Measurements from ENCODE around the gene SLAIN2.

Gene SLAIN2

DNA sequence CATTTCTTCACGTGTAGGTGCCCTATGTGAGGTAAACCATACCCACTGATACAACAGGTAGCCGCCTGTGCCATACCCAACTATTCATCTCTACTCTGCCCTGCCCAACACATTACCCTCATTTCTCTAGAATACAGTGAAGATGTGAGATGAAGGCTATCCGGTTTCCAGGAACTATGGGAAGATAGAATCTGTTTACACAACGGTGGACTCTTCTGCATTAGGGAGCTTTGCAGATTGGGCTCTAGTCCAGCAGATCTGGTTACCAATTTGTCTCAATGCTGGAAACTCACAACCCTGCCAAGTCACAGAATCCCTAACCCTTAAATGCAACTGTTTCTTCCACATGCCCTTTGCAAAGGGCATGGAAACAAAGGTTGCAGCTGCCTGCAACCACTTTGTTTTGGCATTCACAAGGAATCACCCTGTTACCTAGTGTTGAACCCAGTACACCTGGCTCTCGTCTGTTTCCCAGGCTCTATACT lies 6.4 kb upstream of the SLAIN2 start:
- DNase-seq = no peak

DNA sequence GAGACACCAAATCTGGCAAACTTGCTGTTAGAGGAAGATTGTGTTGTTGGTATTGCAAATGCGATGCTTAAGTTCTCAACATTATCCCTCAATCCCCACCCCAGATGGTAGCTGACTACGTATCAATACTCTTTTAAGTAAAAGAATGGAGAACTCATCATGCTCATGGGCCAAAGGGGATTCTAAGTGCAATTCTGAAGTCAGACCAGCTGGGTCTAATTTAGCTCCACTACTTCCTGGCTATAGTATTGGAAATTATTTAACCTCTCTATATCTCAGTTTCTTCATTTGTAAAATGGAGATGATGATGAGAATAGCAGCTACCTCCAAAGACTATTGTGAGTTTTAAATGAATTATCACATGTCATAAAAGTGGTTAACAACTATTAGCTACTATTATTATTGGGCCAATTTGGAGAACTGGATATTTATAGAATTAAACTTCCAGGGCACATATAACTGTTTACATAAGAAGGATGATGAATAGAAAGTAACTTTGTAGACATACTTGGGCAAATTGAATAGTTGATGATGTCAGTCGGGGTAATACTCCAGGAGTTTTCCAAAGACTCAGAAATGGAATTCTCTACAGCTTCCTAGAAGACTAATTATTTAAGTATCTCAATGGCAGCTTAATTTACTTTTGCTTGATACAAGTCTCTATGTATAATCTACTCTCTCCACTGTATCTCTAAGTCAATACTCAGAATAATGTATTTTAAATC lies 5.0 kb upstream of the SLAIN2 start:
- no peak for DNase-seq

DNA sequence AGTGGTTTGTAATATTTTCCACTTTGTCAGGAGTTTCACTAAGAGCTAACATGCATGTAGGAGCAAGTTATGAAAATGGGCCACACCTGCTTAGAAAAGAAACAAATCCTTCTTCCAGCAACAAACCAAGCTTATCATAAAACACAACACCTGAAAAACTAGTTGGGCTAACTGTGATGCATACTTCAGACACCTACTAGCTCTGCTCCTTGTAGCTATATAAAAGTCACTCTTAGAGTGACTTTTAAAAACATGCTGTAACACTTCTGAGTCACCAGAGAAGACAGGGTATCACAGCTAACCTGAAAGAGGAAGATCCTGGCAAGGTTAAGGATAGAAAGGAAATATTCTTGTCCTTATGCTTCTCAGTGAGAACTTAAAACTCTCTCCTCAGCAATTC lies 3.6 kb upstream of the SLAIN2 start:
- no peak for DNase-seq

DNA sequence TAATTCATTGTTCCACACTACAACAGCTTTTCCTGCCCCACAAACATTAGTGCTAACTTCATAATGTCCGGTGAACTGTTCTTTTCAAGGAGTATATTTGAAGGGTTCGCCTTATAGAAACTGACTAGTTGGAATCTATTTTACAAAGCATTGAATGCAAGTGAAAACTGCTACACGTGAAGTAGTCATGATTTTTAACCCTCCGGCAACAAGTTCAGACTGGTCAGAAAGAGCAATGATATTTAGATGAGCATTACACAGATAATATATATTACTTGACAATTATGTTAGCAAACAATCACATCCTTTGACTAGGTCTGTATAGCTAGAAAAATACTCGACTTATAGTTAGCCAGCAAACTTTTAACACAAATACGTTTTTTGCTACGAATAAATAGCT lies 1.7 kb upstream of the SLAIN2 start:
- no peak for DNase-seq

DNA sequence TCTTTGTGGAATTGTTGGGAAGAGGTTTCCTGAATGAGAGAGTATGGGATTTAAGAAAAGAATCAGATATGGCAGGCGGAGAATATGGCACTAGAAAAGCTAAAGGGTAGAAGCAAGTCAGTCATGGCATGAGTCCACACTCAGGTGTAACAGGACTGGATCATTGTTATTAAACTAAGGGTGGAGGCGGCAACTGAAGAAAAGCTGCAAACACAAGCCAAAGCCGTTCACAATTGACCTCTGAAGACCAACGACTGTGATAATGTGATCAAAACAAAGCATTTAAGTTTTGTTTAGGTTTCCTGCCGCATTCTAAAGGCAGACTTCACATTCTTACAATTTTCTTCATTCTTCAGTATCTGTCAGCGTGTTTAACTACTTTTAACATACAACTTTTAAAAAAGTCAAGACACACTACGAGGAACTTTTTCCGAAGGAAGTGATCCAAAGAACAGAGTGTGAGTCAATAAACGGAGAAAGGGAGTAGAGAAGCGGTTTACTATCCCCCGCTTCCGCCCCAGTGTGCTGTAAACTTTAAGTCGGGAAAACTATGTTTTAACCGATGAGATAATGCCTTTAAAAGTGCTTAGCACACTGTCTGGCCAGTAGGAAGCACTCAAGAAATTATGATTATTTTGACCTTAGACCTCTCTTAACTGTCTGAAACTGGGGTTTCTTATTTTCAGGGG lies 909 bp upstream of the SLAIN2 start:
- DNase-seq = no peak

DNA sequence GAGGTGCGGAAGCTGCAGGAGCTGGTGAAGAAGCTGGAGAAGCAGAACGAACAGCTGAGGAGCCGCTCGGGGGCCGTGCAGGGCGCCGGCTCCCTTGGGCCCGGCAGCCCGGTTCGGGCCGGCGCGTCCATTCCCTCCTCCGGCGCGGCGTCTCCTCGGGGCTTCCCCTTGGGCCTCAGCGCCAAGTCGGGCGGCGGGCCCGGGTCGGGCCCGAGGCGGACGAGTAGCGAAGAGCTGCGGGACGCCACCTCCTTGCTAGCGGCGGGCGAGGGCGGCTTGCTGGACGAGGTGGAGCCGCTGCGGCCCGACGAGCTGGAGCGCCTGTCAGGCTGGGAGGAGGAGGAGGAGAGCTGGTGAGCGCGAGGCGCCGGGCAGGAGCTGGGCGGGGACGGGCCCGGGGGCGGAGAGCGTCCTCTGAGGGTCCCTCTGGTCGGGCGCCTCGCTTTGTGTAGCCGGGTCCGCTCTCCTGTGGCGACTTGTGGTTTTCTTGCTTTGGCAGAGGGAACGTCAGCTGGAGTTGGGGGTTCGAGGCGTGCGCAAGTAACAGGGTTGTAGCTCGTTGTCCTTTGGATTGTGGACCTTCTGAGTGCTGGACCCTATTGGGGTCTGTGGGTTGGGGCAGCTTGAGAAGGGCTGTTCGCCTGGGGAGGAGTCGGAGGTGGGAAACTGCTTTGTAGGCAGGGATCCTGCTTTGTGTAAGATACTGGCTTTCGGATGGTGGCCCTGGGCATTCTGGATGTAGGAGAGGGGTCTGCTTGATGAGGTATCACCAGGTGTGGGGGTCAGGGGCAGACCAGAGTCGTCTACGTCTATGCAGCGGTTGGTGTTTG lies 662 bp downstream of the SLAIN2 start:
- peak; percentile 1 for DNase-seq

DNA sequence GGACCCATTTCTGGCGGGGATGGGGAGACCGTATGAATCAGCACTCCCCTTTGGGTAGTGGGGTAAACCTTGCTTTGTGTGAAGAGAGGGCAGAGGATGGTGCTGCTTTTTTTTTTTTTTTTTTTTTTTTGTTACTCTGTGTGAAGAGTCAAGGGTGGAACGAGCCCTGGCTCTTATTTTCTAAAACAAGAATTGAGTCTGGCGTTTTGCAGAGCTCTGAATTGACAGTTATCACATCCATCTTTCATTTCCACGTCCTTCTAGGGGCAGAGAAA lies 1.2 kb downstream of the SLAIN2 start:
- no peak for DNase-seq

DNA sequence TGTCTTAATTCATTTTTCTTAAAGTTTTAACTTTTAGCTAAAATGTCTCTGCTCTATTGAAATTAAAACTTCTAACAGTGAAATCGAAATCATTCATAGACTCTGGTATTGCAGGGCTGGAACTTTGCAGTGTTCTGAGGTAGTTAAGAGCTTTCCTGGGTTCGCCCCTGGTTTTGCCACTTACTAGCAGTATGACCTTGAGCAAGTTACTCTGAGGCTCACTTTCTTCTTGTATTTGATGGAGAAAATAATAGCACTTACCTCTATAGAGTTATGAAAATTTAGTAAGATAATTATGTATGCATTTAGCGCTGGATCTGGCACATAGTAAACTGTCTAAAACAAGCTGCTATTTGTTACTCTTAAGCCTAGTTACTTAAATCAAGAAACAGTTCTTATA lies 1.7 kb downstream of the SLAIN2 start:
- DNase-seq = no peak

DNA sequence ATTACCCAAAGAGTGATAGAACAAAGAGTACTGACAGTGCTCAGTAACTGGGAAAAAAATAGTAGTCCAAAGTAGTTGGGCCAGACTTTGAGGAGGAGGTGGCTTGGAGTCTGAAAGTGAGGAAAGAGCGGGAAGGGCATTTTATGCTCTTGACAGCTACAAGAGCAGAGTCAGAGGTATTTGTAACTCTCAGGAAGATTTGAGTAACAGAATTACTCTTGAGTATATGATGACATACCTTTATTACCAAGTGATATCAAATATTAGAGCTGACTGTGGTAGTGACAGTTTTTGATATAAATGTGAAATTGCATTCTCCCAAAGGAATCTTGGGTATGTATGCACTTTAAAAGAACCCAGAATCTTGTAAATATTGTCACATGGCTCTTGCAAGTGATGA lies 2.2 kb downstream of the SLAIN2 start:
- no peak for DNase-seq

DNA sequence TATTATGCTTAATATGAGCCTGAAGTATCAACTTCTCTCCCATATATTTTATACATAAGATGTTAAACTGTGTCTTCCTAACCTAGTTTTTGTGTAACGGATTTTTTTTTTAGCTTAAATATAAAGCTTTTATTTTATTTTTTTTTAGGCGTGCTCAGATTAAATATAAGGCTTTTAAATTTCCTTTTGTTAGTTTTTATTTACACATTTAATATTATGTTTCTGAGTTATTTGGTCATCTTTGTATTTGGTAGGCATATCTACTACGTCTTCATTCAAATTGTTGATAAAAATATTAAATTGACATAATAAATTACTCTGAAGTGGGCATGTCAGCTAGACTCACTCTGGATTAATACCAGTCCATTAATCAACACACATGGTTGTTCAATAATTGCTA lies 4.2 kb downstream of the SLAIN2 start:
- DNase-seq = no peak

DNA sequence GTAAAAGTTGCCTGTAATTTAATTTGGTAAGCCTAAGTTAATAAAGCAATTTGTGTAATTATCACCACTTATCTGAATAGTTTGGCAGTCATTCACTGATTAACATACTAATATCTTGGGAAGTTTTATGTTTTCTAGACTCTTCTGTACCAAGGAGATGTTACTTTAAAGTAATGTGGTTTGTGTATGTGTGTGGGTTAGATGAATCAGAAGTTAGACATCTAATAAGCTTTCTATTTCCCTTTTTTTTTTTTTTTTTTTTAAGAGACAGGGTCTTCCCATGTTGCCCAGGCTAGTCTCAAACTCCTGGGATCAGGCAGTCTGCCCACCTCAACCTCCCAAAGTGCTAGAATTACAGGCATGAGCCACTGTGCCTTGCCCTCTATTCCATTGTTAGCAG lies 5.3 kb downstream of the SLAIN2 start:
- no peak for DNase-seq

DNA sequence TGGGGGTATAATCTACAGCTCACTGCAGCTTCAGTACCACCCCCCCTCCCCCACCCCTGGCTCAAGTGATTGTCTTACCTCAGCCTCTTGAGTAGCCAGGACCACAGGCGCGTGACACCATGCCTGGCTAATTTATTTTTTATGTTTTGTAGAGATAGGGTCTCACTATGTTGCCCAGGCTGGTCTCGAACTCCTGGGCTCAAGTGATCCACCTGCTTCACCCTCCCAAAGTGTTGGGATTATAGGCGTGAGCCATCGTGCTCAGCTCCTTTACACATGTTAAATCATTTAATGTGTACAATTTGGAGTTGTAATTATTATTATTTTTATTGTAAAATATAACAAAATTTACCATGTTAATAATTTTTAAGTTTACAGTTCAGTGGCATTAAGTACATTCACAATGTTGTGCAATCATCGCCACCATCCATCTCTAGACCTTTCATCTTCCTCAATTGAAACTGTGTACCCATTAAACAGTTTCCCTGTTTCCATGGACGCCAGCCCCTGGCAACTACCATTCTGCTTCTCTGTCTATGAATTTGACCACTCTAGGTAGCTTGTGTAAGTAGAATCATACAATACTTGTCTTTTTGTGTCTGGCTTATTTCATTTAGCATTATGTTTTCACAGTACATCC lies 6.1 kb downstream of the SLAIN2 start:
- DNase-seq = no peak

DNA sequence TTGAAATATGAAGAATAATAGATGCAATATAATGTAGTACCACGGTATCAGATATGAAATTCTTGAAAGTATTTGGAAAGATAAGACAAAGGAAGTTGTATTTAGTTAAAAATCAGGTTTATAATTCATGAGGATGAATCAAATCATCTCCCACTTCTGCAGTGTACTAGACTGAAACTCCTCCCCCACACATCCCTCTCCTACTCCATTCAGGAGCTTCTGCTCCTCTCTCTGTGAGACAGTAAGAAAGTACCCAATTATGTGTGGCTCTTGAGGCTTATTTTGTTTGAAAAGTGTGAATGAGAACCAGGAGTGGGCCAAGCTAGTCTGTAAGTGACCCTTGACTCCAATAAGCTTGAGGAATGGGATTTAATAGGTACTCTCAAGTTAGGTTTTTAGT lies 9.5 kb downstream of the SLAIN2 start:
- no peak for DNase-seq

DNA sequence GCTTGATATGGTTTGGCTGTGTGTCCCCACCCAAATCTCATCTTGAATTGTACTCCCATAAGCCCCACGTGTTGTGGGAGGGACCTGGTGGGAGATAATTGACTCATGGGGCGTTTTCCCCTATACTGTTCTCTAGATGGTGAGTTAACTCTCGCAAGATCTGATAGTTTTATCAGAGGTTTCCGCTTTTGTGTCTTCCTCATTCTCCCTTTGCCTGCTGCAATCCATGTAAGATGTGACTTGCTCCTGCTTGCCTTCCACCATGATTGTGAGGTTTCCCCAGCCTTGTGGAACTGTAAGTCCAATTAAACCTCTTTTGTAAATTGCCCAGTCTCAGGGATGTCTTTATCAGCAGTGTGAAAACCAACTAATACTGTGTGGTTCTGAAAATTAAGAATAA lies 11.5 kb downstream of the SLAIN2 start:
- no peak for DNase-seq

DNA sequence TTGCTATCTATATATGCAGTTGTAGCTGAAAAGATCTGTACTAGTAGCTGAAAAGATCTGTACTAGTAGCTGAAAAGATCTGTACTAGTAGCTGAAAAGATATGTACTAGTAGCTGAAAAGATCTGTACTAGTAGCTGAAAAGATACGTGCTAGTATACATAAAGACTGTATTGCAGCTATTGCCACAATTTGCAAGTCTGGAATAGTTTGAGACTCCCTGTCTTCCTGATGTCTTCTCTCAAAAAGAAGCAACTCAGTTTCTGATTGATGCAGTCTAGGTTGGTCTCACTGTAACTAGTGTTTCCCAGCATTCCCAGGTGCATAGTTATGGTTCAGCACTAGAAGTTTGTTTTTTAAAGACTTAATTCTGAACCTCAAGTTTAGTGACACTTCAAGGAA lies 15.0 kb downstream of the SLAIN2 start:
- no peak for DNase-seq

DNA sequence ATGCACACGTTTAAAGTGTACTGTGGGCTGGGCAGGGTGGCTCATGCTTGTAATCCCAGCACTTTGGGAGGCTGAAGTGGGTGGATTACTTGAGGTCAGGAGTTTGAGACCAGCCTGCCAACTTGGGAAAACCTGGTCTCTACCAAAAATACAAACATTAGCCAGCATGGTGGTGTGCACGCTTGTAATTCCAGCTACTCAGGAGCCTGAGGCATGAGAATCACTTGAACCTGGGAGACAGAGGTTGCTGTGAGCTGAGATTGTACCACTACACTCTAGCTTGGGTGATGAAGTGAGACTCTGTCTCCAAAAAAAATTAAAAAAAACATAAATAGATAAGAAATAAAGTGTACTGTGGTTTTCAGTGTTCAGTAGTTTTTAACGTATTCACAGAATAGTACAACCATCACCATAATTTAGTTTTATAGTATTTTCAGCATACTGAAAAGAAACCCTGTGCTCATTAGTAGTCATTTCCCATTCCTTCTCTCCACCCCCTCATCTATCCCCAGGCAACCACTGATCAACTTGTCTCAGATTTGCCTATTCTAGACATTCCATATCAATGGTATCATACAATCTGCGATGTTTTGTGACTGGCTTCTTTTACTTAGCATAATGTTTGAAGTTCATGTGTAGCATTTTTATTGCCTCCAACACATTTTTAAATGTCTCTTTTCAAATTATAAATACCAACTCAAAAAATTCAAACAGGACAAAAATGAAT lies 19.1 kb downstream of the SLAIN2 start:
- no peak for DNase-seq

DNA sequence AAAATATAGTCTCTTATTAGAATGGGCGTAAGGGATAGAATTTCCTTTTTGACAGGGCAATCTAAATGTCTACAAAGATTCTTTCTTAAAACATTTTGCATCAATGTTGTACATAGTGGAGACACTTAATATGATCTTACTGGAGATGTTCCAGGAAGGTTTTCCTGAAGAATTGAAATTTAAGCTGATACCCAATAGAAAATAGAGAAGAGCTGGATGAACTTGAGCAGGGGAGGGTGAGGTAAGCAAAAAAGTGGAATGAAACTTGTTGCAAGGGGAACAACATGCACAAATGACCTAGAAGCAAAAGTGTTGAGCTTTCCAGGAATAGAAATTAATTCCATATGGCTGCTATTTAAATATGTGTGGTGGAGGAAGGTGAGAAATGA lies 19.7 kb downstream of the SLAIN2 start:
- DNase-seq = no peak

DNA sequence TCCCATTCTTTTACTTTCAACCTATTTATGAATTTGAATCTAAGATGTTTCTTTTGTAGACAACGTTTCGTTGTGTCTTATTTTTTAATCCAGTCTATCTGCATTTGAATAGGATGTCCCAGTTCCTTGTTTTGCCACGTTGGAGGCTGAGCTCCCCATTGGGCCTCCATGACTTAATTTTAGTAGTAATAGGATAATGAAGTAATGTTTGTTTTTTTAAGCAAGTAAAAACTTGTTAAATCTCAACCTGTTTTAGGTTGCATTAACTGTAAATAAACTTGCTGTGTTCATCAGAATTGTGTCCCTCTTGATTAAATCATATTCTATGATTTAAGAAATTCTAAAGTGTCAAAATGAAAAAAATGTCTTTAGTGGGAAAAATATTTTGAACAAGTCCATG lies 25.3 kb downstream of the SLAIN2 start:
- no peak for DNase-seq

DNA sequence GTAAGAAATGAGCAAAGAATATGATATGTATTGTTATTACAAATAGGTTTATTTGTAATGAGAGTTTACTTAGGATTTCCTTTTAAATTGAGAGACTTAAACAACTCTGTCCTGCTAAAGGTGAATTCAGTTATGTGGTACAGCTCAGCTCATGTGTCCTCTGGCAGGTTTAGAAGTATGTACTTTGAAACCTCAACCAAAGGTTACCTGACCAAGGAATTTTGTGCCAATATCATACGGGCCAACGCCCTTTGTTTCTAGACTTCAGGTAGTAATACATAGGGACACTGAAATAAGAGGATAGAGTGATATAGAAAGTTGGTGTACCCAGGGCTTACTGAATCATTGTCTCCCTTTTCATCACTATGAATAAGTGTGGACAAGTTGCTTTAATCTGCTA lies 25.7 kb downstream of the SLAIN2 start:
- DNase-seq = no peak

DNA sequence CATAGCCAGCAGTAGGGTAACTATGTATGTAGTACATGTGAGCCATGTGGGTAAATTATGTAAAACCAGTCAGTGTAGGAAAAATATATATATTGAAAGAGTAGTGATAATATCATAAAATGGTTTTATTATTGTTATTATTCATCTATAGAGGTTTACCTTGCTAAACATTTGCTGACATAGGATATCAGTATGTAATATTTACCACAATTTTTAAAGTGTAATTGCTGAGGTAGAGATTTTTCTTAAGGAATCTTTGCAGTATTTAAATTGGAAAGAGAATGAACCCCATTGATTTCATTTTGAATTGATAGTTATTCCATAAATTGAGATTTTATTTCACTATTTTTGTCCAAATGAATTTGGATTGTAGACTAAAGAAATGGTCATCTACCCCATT lies 27.1 kb downstream of the SLAIN2 start:
- DNase-seq = no peak

DNA sequence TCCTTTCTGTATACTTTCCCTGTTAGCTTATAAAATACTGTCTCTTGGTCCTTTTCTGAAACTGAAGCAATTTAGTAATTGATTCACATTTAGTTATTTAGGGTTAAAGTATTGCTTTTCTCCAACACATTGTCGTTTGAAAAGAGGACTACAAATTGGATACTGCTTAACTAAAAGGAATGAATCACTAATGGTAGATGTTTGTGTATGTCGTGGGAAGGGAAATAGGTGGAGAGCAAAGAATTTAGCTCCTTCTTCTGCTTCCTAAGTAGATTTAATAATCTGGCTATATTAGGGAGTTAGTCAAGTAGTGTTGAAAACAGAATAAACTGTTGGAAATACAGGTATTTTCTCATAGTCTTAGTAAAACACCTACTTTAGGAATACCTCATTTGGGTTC lies 27.9 kb downstream of the SLAIN2 start:
- no peak for DNase-seq

DNA sequence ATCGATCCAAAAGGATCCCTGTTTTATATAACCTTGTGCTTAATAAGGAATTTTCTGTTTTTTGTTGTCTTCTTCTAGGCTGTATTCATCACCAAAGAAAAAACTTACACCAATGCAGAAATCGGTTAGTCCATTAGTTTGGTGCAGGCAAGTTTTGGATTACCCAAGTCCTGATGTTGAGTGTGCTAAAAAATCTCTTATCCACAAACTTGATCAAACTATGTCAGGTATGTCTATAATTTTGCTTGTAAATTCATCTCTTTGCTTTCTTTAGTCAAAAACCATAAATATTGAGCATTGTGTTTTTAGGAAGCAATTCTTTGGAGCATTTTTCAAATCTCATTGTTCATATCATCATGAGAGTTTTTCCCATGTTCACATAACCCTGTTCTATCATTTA lies 28.4 kb downstream of the SLAIN2 start:
- DNase-seq = no peak
